Keratinocyte (primary cell): ENCODE measurements around the gene CNN2. TPM values are rescaled to one million over a fixed set of nuclear protein-coding genes. Genes with fewer than 3 reads are reported as not detected.

Experiments used
- DNase-seq: peaks from one replicate; pipeline ENCODE4 v3.0.0-alpha.2; 2011; ENCODE audit warnings: low read depth, missing footprints, low spot score
- FAIRE-seq: peaks from 2 replicates; lab custom pipeline; 2011; peaks lifted over from hg19 to GRCh38; lab: Jason Lieb, UNC
- H2AFZ ChIP-seq: 2 replicates; pipeline ENCODE4 v1.6.0; 2012; ENCODE audit warnings: low read length, control low read depth, inconsistent platforms; ENCODE audit not compliant: control insufficient read depth
- H3K27ac ChIP-seq: 2 replicates; pipeline ENCODE4 v1.5.1; 2011; ENCODE audit warnings: low read length; ENCODE audit not compliant: control insufficient read depth, insufficient read depth
- H3K27me3 ChIP-seq: 3 replicates; pipeline ENCODE4 v1.6.0; 2011; ENCODE audit warnings: low read length; ENCODE audit not compliant: control insufficient read depth, insufficient read depth; ENCODE audit errors: extremely low read depth
- H3K36me3 ChIP-seq, 2 experiments: 2 replicates in 1 of 2; 3 replicates in 1 of 2; pipeline ENCODE4 v1.5.1; 2011; ENCODE audit warnings: low read length in 2 of 2, mild to moderate bottlenecking in 1 of 2; ENCODE audit not compliant: control insufficient read depth in 2 of 2, insufficient read depth in 2 of 2; ENCODE audit errors: extremely low read depth in 1 of 2
- H3K4me1 ChIP-seq: 3 replicates; pipeline ENCODE4 v1.5.1; 2011; ENCODE audit warnings: low read length; ENCODE audit not compliant: control insufficient read depth, insufficient read depth; ENCODE audit errors: extremely low read depth
- H3K4me2 ChIP-seq: 3 replicates; pipeline ENCODE4 v1.6.0; 2011; ENCODE audit warnings: low read depth, low read length; ENCODE audit not compliant: control insufficient read depth, insufficient read depth; ENCODE audit errors: extremely low read depth
- H3K4me3 ChIP-seq, 3 experiments: fragments of 200-600 bp in 1 of 3; sonication (generic) in 1 of 3; 2 replicates in 2 of 3; 3 replicates in 1 of 3; pipeline ENCODE4 v1.5.1; 2011 to 2016; ENCODE audit warnings: low read length in 3 of 3, mild to moderate bottlenecking in 3 of 3, control low read depth in 2 of 3, inconsistent platforms in 1 of 3, low read depth in 1 of 3, mixed read lengths in 1 of 3, mixed run types in 1 of 3, moderate library complexity in 1 of 3; ENCODE audit not compliant: control insufficient read depth in 2 of 3, insufficient read depth in 2 of 3; ENCODE audit errors: extremely low read depth in 1 of 3
- H3K79me2 ChIP-seq: 2 replicates; pipeline ENCODE4 v1.6.0; 2012; ENCODE audit warnings: low read length; ENCODE audit not compliant: control insufficient read depth, insufficient read depth
- H3K9ac ChIP-seq: 3 replicates; pipeline ENCODE4 v1.6.0; 2011; ENCODE audit warnings: low read length; ENCODE audit not compliant: control insufficient read depth, insufficient read depth; ENCODE audit errors: extremely low read depth
- H3K9me1 ChIP-seq: 3 replicates; pipeline ENCODE4 v1.6.0; 2011; ENCODE audit warnings: low read length; ENCODE audit not compliant: control insufficient read depth, insufficient read depth; ENCODE audit errors: extremely low read depth
- H3K9me3 ChIP-seq: 2 replicates; pipeline ENCODE4 v1.5.1; 2012; ENCODE audit warnings: low read depth, low read length; ENCODE audit not compliant: control insufficient read depth
- H4K20me1 ChIP-seq: 3 replicates; pipeline ENCODE4 v1.6.0; 2011; ENCODE audit warnings: low read length; ENCODE audit not compliant: control insufficient read depth, insufficient read depth; ENCODE audit errors: extremely low read depth
- EZH2 ChIP-seq: IDR thresholded peaks from one replicate; pipeline ENCODE4 v1.6.1; 2012; ENCODE audit warnings: inconsistent platforms, mild to moderate bottlenecking, low read length, moderate library complexity
- dilution Hi-C: fragments of 300-500 bp; cut with MboI; formaldehyde crosslinking; loops from one replicate; pipeline ENCODE4 v1.7.0; 2020; ENCODE audit warnings: low sequenced_read_pairs; ENCODE audit not compliant: extremely low pct_ligation_motif_present
- polyA plus RNA-seq, 5 experiments: library from polyadenylated mRNA; depleted of rRNA in 3 of 5; stranded (reverse) in 3 of 5; stranded (forward) in 1 of 5; unstranded in 1 of 5; fragments of >200 nt; gene quantifications; 1 replicate in 1 of 5; 2 replicates in 3 of 5; 3 replicates in 1 of 5; pipeline versions ENCODE4 v1.2.1 to v1.2.3, GENCODE V29; 2011 to 2012; ENCODE audit warnings: missing spikeins in 2 of 5, low read depth in 1 of 5, low replicate concordance in 1 of 5
- TF ChIP-seq, protein P1 (sequence below), 3 experiments: IDR thresholded peaks in 1 of 3; conservative IDR thresholded peaks in 1 of 3; optimal IDR thresholded peaks in 1 of 3; 2 replicates in 2 of 3; 3 replicates in 1 of 3; pipeline versions ENCODE3 to v1.5.1; 2011; ENCODE audit warnings: low read length in 3 of 3, mild to moderate bottlenecking in 3 of 3, moderate library complexity in 2 of 3, control low read depth in 1 of 3, inconsistent platforms in 1 of 3; ENCODE audit not compliant: insufficient read depth in 2 of 3; ENCODE audit errors: extremely low read depth in 1 of 3

CNN2 gene
- polyA plus RNA-seq, 1 donor (not counting 4 experiments of a cell fraction or from before 2014, with no cell fraction given) = 136 TPM

DNA sequence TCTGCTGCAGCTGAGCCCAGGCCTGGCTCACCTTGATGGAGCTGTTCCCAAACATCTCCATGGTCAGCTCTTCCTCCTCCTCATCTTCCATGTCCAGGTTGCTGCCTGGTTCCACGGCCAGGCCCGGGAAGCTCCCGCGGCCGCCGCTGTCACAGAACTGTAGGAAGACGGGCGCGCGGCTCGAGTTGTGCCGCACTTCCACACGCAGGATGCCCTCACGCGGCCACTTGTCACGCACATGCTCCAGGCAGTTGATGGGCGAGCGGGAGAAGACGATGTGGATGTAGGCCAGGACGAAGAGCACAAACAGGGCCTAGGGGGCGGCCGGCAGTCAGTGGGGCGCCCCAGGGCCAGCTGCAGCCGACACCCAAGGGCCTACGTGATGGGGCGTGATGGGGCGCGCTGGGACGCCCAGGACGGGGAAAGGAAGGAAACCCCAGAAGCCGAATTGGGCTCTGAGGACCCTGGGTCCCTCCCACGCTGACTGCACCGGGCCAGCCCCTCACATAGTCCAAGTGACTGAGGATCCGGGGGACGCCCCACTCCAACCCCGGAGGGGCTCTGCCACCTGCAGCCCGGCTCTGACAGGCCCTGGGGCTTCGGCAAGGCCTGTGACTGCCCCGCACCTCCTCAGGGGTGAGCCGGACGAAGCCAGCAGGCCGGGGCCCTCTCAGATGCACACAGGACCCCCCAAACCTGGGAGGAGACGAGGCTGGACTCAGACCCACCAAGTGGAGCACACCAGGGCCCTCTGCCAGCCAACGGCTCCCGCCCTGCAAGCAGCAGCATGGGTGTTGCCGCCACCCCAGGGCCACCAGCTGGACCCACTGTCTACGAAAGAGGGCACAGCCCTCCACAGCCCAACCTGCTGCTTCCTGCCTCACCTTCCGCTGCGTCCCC, 12.0 kb upstream of the CNN2 start:
- Histone ChIP-seq H3K4me1 (peaks cover 33% of the 10 kb centered on the region), H3K36me3 (peaks cover 7 to 17% of the 10 kb centered on the region in 2 experiments), H3K9me3 (no peaks in the 10 kb centered on the region), H3K4me2 (no peak overlapping the region), H4K20me1 (peaks cover 26% of the 10 kb centered on the region), H3K9ac (no peak overlapping the region), H3K4me3 (no peak overlapping the region), H3K9me1 (peaks cover 4% of the 10 kb centered on the region), H3K27ac (no peak overlapping the region), H3K27me3 (no peaks in the 10 kb centered on the region), H2AFZ (no peak overlapping the region), H3K79me2 (peaks cover 66% of the 10 kb centered on the region)
- no peak for FAIRE-seq
- TF ChIP-seq, protein P1, sequence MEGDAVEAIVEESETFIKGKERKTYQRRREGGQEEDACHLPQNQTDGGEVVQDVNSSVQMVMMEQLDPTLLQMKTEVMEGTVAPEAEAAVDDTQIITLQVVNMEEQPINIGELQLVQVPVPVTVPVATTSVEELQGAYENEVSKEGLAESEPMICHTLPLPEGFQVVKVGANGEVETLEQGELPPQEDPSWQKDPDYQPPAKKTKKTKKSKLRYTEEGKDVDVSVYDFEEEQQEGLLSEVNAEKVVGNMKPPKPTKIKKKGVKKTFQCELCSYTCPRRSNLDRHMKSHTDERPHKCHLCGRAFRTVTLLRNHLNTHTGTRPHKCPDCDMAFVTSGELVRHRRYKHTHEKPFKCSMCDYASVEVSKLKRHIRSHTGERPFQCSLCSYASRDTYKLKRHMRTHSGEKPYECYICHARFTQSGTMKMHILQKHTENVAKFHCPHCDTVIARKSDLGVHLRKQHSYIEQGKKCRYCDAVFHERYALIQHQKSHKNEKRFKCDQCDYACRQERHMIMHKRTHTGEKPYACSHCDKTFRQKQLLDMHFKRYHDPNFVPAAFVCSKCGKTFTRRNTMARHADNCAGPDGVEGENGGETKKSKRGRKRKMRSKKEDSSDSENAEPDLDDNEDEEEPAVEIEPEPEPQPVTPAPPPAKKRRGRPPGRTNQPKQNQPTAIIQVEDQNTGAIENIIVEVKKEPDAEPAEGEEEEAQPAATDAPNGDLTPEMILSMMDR (optimal IDR thresholded peaks at IDR 0.05 in 1 of 3, IDR thresholded peaks at IDR 0.05 in 1 of 3, conservative IDR thresholded peaks at IDR 0.05 in 1 of 3; ENCODE audit: extremely low read depth in 1 of 3, insufficient read depth in 2 of 3, low read length in 3 of 3) = no peak
- no peak for TF ChIP-seq EZH2
- dilution Hi-C loops = no loop called here
- DNase-seq = no peak

DNA sequence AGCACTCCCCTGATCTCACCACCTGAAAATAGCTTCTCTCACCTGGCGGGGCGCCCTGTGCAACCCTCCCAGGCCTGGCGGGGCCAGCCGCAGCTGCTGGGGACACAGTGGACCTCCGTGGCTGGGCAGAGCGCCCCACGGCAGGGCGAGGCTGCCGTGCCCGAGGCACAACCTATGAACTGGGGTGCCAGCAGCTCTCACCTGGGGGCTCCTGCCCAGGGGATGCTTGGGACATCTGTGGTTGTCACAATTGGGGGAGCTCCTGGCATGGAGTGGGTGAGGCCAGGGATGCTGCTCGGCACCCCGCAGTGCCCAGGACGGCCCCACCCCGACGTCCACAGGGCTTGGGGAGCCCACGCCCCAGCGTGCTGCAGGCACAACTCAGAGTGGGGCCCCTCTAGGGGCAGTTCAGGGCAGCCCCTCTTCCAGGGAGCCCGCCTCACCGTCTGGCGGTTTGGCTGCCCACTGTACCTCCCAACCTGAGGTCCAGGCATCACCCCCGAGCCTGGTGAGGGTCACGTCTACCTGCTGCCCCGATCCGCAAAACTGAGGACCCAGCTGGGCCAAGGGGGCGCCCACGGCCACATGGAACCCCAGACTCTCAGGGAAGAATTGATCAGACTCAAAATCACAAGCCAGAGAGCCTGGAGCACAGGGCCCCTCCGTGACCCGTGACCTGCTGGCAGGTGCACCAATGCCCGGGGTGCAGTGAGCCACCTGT, 11.2 kb upstream of the CNN2 start:
- Histone ChIP-seq H3K9me3 (no peaks in the 10 kb centered on the region), H3K9ac (no peak overlapping the region), H3K4me3 (no peak overlapping the region), H3K79me2 (peaks cover 74% of the 10 kb centered on the region), H2AFZ (no peak overlapping the region), H3K27me3 (no peaks in the 10 kb centered on the region), H3K36me3 (peaks cover 7 to 13% of the 10 kb centered on the region in 2 experiments), H4K20me1 (peaks cover 31% of the 10 kb centered on the region), H3K27ac (no peak overlapping the region), H3K4me2 (no peak overlapping the region), H3K9me1 (peaks cover 4% of the 10 kb centered on the region), H3K4me1 (peaks cover 38% of the 10 kb centered on the region)
- DNase-seq = no peak
- dilution Hi-C loops = no loop called here
- TF ChIP-seq, protein P1 (optimal IDR thresholded peaks at IDR 0.05 in 1 of 3, IDR thresholded peaks at IDR 0.05 in 1 of 3, conservative IDR thresholded peaks at IDR 0.05 in 1 of 3; ENCODE audit: extremely low read depth in 1 of 3, insufficient read depth in 2 of 3, low read length in 3 of 3) = no peak
- no peak for TF ChIP-seq EZH2
- no peak for FAIRE-seq
